GM21381 (cell line): ENCODE results near the gene ANKRD42.

Experiments used
- ATAC-seq: cut with Tn5 transposase; IDR thresholded peaks from one replicate; pipeline ENCODE4 v1.9.1; 2021; ENCODE audit warnings: mild to moderate bottlenecking, moderate library complexity; ENCODE audit not compliant: unreplicated experiment

ANKRD42 gene

GRCh38 chr11:83193315-83194280 lies at the start of gene ANKRD42:
ANKRD42 (plus strand) TSS chr11:83193712; CDS start chr11:83194671, 959 bp downstream.
- peak; percentile 93 for ATAC-seq

GRCh38 chr11:83147895-83148294 lies 45.6 kb upstream of the ANKRD42 start:
- ATAC-seq: no peak

- ATAC-seq: no peak
Observed at GRCh38 chr11:83150450-83150849, 43.1 kb upstream of the ANKRD42 start.

- no peak for ATAC-seq
Observed at GRCh38 chr11:83151274-83151977, 42.1 kb upstream of the ANKRD42 start.

GRCh38 chr11:83152264-83152663 lies 41.2 kb upstream of the ANKRD42 start:
- no peak for ATAC-seq

- no peak for ATAC-seq
Observed at GRCh38 chr11:83153764-83154163, 39.7 kb upstream of the ANKRD42 start.

- peak; percentile 95 for ATAC-seq
Observed at GRCh38 chr11:83156144-83156995, 37.1 kb upstream of the ANKRD42 start.

- peak; percentile 0 for ATAC-seq
Observed at GRCh38 chr11:83156996-83157593, 36.4 kb upstream of the ANKRD42 start, which contains the start of gene PCF11. PCF11 (plus strand) TSS chr11:83157131; CDS start chr11:83157440, 309 bp downstream.

GRCh38 chr11:83157594-83158356 lies 35.7 kb upstream of the ANKRD42 start:
- ATAC-seq: no peak

GRCh38 chr11:83158357-83158786 lies 35.1 kb upstream of the ANKRD42 start:
- no peak for ATAC-seq

GRCh38 chr11:83158965-83159901 lies 34.3 kb upstream of the ANKRD42 start:
- ATAC-seq: no peak

- ATAC-seq: no peak
Observed at GRCh38 chr11:83159902-83160865, 33.3 kb upstream of the ANKRD42 start.

GRCh38 chr11:83161610-83162199 lies 31.8 kb upstream of the ANKRD42 start:
- no peak for ATAC-seq

GRCh38 chr11:83162377-83162776 lies 31.1 kb upstream of the ANKRD42 start:
- peak; percentile 53 for ATAC-seq

GRCh38 chr11:83166193-83166866 lies 27.2 kb upstream of the ANKRD42 start:
- ATAC-seq: no peak

GRCh38 chr11:83168756-83169155 lies 24.8 kb upstream of the ANKRD42 start:
- no peak for ATAC-seq
